Subcutaneous abdominal adipose tissue (tissue), 5 donors: Measurements from ENCODE around the gene HDAC7.

Source experiments
- H3K27ac ChIP-seq: one replicate; pipeline ENCODE4 v1.7.0; 2013; ENCODE audit warnings: low read depth, mild to moderate bottlenecking, inconsistent platforms, low read length, moderate library complexity
- H3K27me3 ChIP-seq, 5 donors: one replicate each; pipeline ENCODE4 v1.7.0; 2013; ENCODE audit warnings: low read length in 5 of 5, inconsistent platforms in 1 of 5; ENCODE audit not compliant: control insufficient read depth in 5 of 5, insufficient read depth in 4 of 5
- H3K36me3 ChIP-seq, 5 donors: one replicate each; pipeline ENCODE4 v1.7.0; 2013; ENCODE audit warnings: low read length in 5 of 5; ENCODE audit not compliant: control insufficient read depth in 5 of 5, insufficient read depth in 5 of 5
- H3K4me1 ChIP-seq, 5 donors: one replicate each; pipeline ENCODE4 v1.7.0; 2013; ENCODE audit warnings: low read length in 5 of 5, mild to moderate bottlenecking in 3 of 5, moderate library complexity in 1 of 5; ENCODE audit not compliant: control insufficient read depth in 5 of 5, insufficient read depth in 5 of 5
- H3K4me3 ChIP-seq, 5 donors: one replicate each; pipeline ENCODE4 v1.7.0; 2013; ENCODE audit warnings: low read length in 5 of 5, low read depth in 1 of 5
- H3K9ac ChIP-seq, 5 donors: one replicate each; pipeline ENCODE4 v1.7.0; 2013; ENCODE audit warnings: low read length in 5 of 5, mild to moderate bottlenecking in 4 of 5, moderate library complexity in 3 of 5
- H3K9me3 ChIP-seq, 5 donors: one replicate each; pipeline ENCODE4 v1.7.0; 2013; ENCODE audit warnings: low read length in 5 of 5; ENCODE audit not compliant: control insufficient read depth in 5 of 5
- donor health status: healthy.
- donor health status: healthy.
- donor health status: healthy.
- donor health status: healthy.
- donor health status: healthy.

The HDAC7 gene

GRCh38 chr12:47798382-47798948 lies 21.2 kb downstream of the HDAC7 start:
- peaks cover 22 to 50% (median 47%) of the 10 kb centered on the region in 5 donors for H3K4me1 ChIP-seq
- H3K36me3 ChIP-seq = peaks cover 2 to 62% (median 55%) of the 10 kb centered on the region in 5 donors
- no peak overlapping the region for H3K9ac ChIP-seq

GRCh38 chr12:47797441-47797840 lies 22.3 kb downstream of the HDAC7 start:
- H3K36me3 ChIP-seq = peaks cover 7 to 70% (median 65%) of the 10 kb centered on the region in 5 donors
- H3K4me1 ChIP-seq = peaks cover 17 to 39% (median 36%) of the 10 kb centered on the region in 5 donors

More at GRCh38 chr12:47798382-47798948, 21.2 kb downstream of the HDAC7 start:
- Histone ChIP-seq H3K27me3 (no peaks in the 10 kb centered on the region), H3K4me3 (no peak overlapping the region), H3K27ac (no peak overlapping the region), H3K9me3 (no peaks in the 10 kb centered on the region)

GRCh38 chr12:47795814-47796411 lies 23.8 kb downstream of the HDAC7 start:
- H3K4me3 ChIP-seq = no peak overlapping the region
- no peaks in the 10 kb centered on the region for H3K27me3 ChIP-seq
- H3K27ac ChIP-seq = no peak overlapping the region
- H3K4me1 ChIP-seq = peaks cover 6 to 24% (median 21%) of the 10 kb centered on the region in 5 donors
- H3K9ac ChIP-seq = no peak overlapping the region
- H3K9me3 ChIP-seq = no peaks in the 10 kb centered on the region
- H3K36me3 ChIP-seq = peaks cover 7 to 85% (median 79%) of the 10 kb centered on the region in 5 donors

More at GRCh38 chr12:47797441-47797840, 22.3 kb downstream of the HDAC7 start:
- no peaks in the 10 kb centered on the region for H3K27me3 ChIP-seq
- no peak overlapping the region for H3K4me3 ChIP-seq
- no peak overlapping the region for H3K9ac ChIP-seq
- no peak overlapping the region for H3K27ac ChIP-seq
- H3K9me3 ChIP-seq = no peaks in the 10 kb centered on the region

- Histone ChIP-seq H3K27ac (no peak overlapping the region), H3K9ac (no peak overlapping the region), H3K4me3 (no peak overlapping the region), H3K36me3 (peaks cover 7 to 86% (median 82%) of the 10 kb centered on the region in 5 donors), H3K9me3 (no peaks in the 10 kb centered on the region), H3K4me1 (peaks cover 4 to 18% (median 15%) of the 10 kb centered on the region in 5 donors), H3K27me3 (no peaks in the 10 kb centered on the region)
Measured at GRCh38 chr12:47795121-47795813, 24.4 kb downstream of the HDAC7 start.

GRCh38 chr12:47794679-47795078 lies 25.0 kb downstream of the HDAC7 start:
- Histone ChIP-seq H3K9me3 (no peaks in the 10 kb centered on the region), H3K4me3 (no peak overlapping the region), H3K36me3 (peaks cover 7 to 92% (median 88%) of the 10 kb centered on the region in 5 donors), H3K27me3 (no peaks in the 10 kb centered on the region), H3K27ac (no peak overlapping the region), H3K9ac (no peak overlapping the region), H3K4me1 (peaks cover 3 to 12% (median 9%) of the 10 kb centered on the region in 5 donors)

- H3K27ac ChIP-seq = no peak overlapping the region
- no peak overlapping the region for H3K4me3 ChIP-seq
- H3K27me3 ChIP-seq = no peaks in the 10 kb centered on the region
- no peaks in the 10 kb centered on the region for H3K4me1 ChIP-seq
- H3K9ac ChIP-seq = no peak overlapping the region
- H3K9me3 ChIP-seq = no peaks in the 10 kb centered on the region
- H3K36me3 ChIP-seq = peaks cover 7 to 98% (median 95%) of the 10 kb centered on the region in 5 donors
Measured at GRCh38 chr12:47793015-47793681, 26.6 kb downstream of the HDAC7 start.

GRCh38 chr12:47791874-47792273 lies 27.8 kb downstream of the HDAC7 start:
- no peak overlapping the region for H3K9ac ChIP-seq
- peaks cover 7 to 99% (median 95%) of the 10 kb centered on the region in 5 donors for H3K36me3 ChIP-seq
- H3K27me3 ChIP-seq = no peaks in the 10 kb centered on the region
- H3K9me3 ChIP-seq = no peaks in the 10 kb centered on the region
- H3K4me3 ChIP-seq = no peak overlapping the region
- no peaks in the 10 kb centered on the region for H3K4me1 ChIP-seq
- no peak overlapping the region for H3K27ac ChIP-seq

GRCh38 chr12:47791351-47791746 lies 28.4 kb downstream of the HDAC7 start:
- Histone ChIP-seq H3K9ac (no peak overlapping the region), H3K27me3 (no peaks in the 10 kb centered on the region), H3K9me3 (no peaks in the 10 kb centered on the region), H3K4me3 (no peak overlapping the region), H3K4me1 (peaks cover 0 to 3% (median 0%) of the 10 kb centered on the region in 5 donors), H3K36me3 (peaks cover 7 to 99% (median 97%) of the 10 kb centered on the region in 5 donors), H3K27ac (no peak overlapping the region)

- H3K4me1 ChIP-seq = peaks cover 0 to 4% (median 0%) of the 10 kb centered on the region in 5 donors
- no peak overlapping the region for H3K4me3 ChIP-seq
- H3K36me3 ChIP-seq = peaks cover 7 to 99% (median 98%) of the 10 kb centered on the region in 5 donors
- no peak overlapping the region for H3K9ac ChIP-seq
- no peak overlapping the region for H3K27ac ChIP-seq
- H3K27me3 ChIP-seq = no peaks in the 10 kb centered on the region
- no peaks in the 10 kb centered on the region for H3K9me3 ChIP-seq
Measured at GRCh38 chr12:47790676-47791350, 28.9 kb downstream of the HDAC7 start.
